ENCODE data around the gene NEMP1.
"Not testable (repeated sequence)": the region's sequence is repeated elsewhere in the genome, so short reads cannot be mapped to it uniquely, and the experiment has no call there.

The NEMP1 gene

DNA sequence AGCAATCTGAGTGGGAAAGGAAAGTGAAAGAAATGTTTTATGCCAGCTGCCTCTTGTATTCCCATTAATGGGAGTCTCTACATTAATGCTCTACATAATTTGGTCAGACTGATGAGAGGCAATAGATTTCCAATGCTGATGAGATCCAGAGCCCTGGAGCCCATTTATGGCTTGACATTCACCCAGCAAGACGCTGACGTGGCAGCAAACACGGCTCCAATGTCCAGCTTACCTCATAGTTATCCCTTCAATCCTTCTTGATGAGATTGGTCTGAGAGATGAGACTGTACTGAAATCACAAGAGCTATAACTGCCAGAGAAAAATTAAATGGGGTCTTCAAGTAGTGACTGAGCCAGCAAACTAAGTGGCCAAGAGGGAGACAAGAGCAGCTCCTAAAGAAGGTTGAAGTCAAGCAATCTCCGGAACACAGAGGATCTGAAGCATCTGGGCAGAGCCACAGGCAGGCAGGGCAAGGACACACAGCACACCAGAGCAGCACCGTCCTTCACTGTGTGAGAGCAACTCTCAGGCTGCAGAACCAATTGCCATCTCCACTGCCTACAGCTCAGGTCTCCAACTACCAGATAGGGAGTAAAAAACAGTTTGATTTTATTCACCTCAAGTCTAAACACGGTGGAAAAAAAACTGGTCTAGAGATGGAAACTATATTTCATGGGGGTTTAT is 21.4 kb downstream of the NEMP1 start:
- DNase-seq (ENCODE audit: low read depth), result no peak

DNA sequence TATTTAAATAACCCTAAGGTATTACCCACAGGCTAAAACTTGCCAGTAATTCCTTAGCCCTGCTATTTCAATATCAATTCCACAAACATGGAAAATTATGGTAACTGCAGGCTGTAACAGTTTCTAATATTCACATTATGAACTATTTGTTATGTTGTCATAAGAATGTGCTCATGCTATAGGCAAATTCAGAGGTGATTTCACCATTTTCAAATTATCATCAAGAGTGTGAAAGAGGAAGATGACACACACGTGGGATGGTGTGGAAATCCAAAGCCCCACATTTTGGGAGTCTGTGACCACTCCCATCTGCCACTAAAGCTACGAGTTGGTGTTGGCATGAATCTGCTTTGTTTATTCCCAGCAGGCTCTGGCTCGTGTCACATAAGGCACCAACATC is 22.8 kb downstream of the NEMP1 start:
- DNase-seq (ENCODE audit: low read depth), result no peak

DNA sequence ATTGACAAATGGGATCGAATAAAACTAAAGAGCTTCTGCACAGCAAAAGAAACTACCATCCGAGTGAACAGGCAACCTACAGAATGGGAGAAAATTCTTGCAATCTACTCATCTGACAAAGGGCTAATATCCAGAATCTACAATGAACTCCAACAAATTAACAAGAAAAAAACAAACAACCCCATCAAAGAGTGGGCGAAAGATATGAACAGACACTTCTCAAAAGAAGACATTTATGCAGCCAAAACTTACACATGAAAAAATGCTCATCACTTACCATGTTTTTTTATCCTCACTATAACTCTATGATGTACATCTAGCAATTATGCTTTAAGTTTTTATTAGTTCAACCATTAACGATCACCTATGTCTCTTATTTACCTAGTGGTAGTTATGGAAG is 24.7 kb downstream of the NEMP1 start:
- not testable (repeated sequence) for DNase-seq (ENCODE audit: low read depth)

DNA sequence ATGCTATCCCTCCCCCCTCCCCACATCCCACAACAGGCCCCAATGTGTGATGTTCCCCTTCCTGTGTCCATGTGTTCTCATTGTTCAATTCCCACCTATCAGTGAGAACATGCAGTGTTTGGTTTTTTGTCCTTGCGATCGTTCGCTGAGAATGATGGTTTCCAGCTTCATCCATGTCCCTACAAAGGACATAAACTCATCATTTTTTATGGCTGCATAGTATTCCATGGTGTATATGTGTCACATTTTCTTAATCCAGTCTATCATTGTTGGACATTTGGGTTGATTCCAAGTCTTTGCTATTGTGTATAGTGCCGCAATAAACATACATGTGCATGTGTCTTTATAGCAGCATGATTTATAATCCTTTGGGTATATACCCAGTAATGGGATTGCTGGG is 25.4 kb downstream of the NEMP1 start:
- not testable (repeated sequence) for DNase-seq (ENCODE audit: low read depth)

DNA sequence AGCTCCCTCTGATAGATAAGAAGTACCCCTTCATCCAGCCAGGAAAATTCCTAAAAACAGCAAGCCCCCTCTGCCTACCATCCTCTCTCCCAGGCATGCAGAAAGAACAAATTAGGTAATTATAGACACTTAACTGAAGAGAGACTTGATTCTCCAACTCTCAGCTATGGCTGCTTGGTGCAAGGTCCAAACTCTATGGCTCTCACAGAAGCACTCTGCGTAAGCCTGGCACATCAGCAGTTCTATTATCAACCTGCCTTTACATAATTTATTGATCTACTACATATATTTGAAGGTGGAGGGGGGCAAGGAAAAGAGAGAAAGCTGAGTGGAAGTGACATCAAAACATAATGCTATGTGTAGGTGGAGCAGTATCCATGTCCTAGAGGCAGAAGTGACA is 27.6 kb downstream of the NEMP1 start:
- DNase-seq (ENCODE audit: low read depth), result no peak

DNA sequence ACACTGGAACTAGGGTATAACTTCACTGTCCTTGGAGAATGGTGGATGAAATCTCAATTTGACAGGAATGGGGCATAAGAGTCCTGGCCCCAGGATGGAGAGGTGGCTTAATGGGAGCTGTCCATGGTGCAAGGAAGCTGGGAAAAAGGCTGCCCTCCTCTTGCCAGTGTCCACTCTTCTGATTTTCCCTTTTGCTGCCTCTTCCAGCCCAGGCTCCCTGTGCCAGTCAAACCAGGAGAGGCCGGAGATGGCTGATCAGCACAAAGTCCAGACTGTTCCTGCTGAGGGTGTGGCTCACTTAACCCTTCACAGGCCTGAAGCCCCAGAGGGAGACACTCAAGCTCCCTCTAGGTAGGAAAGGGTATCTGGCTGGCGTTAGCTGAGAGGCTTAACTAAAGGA is 28.7 kb downstream of the NEMP1 start, which contains the start of gene MYO1A:
TSS of gene MYO1A (minus strand) at position 240 of the 400 bp plus-strand sequence. CDS start 1,806 bp downstream, outside the sequence.
- no peak for DNase-seq (ENCODE audit: low read depth)

DNA sequence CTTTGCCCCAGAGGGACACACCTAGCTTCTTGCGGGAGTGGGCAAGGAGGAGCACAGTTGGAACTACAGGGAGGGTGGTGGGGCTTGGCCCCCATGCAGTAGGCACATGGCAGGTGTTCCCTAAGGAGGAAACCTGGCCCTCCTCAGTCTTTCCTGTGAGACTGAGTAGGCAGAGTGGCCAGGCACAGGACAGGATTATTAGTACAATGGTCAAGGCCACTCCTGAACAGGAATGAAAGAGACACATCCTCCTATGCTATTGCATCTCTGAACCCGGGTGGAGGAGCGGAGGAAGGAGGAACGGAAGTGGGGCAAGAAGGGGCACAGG is 29.5 kb downstream of the NEMP1 start:
- DNase-seq (ENCODE audit: low read depth), result no peak

DNA sequence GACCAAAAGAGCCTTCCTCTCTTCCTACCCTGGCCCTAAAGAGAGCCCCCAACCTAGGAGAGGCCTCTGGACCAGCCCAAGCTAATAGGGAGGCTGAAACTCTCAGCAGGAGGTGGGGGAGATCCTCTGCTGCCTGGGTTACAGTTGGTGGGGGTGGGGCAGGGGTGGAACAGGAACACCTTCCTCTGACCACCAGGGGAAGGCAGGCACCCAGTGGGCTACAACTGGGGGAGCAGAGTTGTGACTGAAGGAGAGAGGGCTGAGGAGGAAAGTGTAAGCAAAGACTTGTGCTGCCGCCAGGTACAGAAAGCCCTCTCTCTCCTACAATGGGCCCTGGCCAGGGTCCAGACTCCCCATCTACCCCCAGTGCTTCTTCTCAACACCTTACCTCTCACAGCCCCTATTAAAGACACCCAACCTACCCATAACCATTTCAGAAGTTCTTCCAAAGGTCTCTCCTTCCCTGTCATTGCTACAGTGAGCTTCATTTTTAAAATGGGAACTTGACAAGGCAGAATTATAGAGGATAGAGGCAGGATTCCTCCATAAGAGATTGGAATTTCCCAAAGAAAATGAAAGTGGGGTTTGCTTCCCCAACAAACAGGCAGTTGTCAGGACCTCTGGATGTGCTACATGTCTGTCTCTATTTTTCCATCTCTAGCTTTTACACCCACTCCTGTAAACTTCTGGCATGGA is 30.0 kb downstream of the NEMP1 start:
- no peak for DNase-seq (ENCODE audit: low read depth)

DNA sequence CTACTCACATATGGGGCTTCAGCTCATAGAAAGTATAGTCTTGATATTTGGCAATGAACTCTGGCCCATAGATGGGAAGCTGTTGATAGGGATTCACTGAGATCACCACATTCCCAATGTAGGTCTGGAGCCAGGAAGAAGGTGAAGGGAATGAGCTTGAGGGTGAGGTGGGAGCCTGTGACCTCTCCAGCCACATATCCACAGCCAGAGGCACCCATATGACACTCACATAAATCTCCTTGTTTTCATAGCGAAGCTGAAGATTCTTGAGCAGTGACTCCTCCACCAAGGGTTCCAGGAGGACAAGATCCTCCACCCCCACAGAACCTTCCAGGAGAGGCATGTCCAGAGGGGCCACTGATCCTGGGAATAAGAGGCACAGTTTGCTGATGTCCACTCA is 30.6 kb downstream of the NEMP1 start:
- no peak for DNase-seq (ENCODE audit: low read depth)

DNA sequence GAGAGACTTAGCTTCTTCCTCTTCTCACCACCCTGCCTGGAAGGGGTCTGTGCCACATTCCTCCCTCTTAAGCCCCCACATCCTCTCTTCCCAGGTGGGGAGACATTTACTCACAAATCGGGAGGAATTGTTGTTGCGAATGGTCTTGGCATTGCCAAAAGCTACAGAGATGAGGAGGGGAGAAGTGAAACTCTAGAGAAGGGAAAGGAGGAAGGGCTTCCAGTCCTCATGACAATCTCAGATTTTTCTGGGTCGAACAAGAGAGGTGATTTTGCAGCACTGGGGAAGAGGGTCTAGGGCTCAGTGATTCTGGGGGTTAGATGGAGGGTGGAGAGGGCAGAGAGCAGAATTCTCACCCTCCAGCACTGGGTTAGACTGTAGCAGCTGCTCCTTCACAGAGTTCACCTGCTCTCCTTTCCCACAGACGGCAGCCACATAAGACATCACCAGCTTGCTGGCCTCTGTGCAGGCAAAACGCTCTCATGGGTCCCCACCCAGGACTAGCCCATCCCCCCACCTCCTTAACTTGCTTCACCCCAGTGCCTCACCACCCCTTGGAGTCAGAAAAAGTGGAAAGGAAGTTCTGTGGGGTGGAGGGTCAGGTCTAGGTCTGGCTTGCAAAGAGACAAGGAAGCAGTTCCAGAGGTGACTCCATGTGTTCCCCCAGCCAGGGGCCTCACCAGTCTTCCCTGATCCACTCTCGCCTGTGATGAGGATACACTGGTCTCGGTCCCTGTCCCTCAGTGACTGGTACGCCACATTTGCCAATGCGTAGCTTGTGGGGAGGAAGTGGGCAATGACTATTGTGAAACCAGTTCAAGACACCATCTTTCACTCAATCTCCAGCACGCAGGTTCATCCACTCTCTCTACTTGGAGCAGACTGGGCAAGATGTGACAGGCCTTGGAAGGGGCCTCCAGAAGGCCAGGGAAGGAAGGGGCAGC is 31.4 kb downstream of the NEMP1 start:
- no peak for DNase-seq (ENCODE audit: low read depth)

DNA sequence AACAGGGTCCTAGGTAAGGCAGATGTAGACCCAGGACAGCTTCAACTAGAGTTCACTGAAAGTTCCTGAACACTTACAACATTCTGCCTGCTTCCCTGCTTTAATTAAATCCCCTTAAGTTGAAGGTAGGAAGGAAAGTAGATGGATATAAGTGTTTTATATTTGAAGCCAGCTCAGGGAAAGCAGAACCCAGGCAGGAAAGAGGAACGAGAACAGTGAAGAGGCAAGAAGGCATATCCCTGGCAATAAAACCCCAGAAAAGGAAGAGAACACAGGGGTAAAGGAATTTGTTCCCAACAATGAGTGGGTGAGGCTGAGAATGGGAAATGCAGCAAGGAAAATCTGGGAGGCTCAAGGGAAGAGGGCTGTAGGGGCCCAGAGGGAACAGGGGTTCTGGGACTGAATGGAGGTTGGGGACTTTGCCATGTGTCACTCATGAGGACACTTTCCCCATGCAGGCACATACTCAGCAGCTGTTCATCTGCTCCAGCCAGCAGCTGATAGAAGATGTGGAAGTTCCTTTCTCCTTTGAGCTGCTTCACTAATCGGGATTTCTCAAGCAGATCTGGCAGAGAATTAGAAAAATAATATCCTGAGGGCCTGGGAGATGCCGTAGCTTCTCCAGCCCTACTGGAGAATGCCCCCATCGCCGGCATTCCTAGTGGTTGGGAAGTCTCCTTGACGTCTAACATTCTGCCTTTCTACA is 32.4 kb downstream of the NEMP1 start:
- DNase-seq (ENCODE audit: low read depth), result no peak

DNA sequence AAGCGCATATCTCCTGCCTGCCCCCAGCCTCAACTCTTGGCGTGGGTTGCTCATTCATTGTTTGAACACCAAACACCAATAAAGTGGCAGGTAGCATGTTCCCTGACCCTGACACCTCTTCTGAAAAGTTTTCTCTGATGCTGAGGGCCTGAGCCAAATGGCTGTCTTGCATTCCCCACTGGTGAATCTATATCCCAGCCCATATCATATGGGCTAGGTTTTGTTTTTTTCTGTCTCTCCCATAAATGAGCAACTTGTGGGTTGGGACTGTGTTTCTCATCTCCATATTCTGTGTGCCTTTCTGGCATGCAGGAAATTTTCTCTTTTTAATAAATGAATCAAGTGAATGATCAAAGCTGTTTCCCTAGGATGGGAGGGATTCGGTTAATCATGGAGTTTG is 33.7 kb downstream of the NEMP1 start:
- no peak for DNase-seq (ENCODE audit: low read depth)

DNA sequence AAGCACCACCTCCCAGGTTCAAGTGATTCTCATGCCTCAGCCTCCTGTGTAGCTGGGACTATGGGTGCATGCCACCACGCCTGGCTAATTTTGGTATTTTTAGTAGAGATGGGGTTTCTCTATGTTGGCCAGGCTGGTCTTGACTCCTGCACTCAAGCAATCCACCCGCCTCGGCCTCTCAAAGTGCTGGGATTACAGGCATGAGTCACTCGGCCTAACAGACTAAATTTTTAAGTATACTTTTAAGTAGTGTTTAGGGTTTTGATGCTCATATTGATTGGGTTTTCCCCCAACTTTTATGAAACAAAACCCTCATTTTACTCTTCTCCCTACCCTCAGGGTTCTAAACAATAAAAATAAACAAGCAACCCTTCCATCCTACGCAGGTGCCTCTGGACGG is 34.1 kb downstream of the NEMP1 start:
- DNase-seq (ENCODE audit: low read depth), result no peak

DNA sequence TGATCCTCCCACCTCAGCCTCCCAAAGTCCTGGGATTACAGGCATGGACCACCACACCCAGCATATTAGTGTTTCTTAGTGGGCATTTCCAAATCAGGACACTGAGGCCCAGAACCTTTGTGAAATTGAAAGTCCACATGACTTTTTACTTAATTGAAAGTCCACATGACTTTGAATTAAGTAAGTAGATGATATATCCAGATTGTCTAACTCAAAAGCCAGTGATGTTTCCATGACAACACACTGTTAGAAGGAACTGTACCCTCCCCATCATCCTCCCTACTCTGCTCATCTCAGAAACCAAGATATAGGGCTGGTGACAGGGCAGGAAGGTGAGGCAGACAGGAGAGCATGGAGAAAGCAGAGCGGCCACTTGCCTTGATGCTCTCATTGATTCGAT is 35.9 kb downstream of the NEMP1 start:
- no peak for DNase-seq (ENCODE audit: low read depth)

DNA sequence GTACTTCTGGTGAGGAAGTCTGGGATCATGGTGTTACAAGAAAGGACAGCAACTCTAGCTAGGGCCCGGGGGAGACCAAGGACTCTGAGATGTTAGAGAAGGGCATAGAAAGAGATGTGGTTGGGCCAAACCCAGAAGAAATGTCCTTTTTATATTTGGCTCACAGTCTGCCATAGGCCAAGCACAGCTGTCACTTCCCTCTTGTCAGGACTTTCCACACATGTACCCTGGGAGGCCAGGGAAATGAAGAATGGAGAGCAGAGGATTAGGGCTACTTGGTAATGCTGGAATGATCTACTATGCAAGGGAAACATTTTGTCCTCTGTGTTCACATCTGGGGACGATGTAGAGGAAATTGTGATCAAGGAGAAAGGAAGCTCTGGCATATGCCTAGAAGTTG is 37.8 kb downstream of the NEMP1 start:
- DNase-seq (ENCODE audit: low read depth), result no peak

DNA sequence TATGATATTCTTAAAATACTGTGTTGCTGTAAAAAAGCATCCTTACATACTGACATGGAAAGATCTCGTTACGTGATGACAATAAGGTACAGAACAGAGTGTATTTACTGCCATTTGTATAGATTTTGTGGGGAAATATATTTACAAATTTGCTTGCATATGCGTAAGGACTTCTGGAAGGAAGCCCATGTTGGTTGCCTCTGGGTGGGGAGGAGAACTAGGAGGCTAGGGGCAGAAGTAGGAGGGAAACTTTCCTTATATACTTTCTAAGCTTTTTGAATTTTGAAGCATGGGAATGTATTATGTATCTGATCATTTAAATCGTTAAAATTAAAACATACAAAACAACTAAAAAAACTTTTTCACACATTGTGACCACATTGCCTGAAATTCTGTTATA is 38.4 kb downstream of the NEMP1 start:
- DNase-seq (ENCODE audit: low read depth), result no peak

DNA sequence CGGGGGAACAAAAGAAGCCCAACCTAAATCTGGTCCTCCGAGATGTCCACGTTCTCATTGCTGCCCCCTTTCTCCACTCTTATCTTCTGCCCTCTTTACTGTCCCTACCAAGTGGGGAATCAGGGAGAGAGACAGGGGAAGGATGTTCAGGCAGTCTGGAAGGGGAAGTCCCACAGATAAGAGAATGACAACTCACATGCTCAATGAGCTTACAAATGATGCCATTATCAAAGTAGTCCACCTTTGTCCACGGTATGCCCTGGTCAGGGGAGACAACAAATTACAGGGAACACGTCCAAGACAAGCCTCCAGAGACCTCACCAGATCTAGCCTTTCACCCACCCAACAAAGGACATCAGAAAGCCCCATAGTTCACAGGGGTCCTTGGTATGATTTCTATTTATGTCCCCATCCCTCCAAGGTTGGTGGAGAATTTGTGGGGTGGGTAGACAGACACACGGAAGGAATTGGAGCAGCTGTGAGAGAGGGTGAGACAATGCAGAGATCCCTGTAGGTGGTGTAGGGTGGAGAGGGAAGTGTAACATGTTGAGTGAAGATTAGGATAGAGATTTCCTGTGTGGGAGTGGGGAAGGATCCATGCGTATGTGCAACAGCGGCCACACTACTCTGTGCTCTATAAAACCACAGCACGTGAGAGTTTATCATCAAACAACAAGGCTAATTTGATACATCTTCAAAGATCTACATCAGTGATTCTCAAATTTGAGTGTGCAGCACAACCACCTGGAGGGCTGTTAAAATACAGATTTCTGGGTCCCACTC is 39.4 kb downstream of the NEMP1 start:
- no peak for DNase-seq (ENCODE audit: low read depth)

DNA sequence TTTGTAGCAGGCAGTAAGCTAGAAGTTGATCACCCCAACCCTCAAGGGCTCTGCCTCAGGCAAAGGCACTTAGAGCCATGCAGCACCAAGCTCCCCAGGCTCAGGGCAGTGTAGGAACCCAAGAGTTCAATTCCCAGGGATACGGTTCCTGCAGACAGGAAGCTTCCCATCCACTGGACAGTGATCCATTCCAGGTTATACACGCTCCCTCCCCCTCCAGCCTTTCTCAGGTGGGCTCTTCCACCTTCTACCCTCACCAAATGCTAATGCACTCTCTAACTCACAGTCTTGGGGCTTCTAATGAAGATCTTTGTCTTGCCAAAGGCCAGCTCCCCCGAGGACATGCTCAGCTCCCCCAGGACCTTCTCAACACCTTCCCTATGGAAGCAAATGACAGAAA is 41.3 kb downstream of the NEMP1 start:
- DNase-seq (ENCODE audit: low read depth), result no peak

DNA sequence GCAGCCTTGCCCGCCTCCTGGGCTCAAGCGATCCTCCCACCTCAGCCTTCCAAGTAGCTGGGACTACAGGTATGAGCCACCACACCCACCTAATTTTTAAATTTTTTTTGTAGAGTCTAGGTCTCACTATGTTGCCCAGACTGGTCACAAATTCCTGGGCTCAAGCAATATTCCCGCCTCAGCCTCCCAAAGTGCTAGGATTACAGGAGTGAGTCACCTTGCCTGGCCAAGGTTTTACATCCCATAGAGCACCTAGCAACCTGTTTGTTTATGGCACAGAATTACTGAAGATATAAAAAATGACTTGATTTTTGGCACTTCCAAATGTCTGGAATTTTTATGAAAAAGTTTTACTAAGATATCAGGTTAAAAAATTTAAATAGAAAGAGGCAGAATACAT is 45.2 kb downstream of the NEMP1 start:
- no peak for DNase-seq (ENCODE audit: low read depth)

DNA sequence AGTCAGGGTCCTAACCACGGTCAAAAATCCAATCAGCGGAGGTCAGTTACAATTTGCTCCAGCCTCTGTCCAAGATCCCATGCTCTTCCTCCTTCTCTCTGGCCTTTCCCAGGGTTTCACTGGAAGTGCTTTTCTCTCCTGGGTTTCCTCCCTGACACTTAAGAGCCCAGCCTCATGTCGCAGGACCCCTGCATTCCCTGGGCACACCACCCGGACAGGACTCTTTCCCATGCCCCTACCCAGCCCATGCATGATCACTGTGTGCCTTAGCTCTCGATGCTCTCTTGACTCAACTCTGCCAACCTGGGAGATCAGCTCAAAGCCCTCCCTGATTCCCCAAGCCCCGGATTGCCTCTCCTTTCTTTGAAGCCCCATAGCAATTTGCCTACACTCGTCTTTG is 46.8 kb downstream of the NEMP1 start:
- no peak for DNase-seq (ENCODE audit: low read depth)

DNA sequence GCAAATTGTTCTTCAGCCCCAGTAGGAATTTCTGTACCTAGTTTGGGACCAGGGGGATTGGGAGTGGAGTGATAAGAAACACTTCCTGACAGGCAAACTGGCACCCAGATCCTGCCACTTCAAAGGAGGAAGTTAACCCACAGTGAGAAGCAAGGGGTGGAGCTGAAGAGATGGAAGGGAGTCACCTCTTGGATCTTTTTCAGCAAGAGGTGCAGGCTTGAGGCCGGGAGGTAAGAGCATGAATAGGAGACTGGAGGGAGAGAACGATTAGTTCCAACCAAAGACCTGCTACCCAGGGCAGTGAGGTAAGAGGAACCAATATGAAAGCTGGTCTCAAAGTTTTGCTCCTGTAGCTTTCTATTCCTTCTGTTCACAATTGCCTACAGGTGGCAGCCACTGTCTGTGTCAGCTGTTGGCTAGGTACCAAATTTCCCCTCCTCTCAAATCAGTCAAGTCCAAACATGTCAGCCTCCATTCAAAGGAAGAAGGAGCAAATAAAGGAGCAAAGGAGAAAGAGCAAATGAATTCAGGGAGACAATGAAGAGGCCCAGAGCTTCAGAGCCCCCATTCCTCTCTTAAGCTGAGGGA is 47.4 kb downstream of the NEMP1 start:
- no peak for DNase-seq (ENCODE audit: low read depth)
